ENCODE results near the gene OBSCN.

DNA sequence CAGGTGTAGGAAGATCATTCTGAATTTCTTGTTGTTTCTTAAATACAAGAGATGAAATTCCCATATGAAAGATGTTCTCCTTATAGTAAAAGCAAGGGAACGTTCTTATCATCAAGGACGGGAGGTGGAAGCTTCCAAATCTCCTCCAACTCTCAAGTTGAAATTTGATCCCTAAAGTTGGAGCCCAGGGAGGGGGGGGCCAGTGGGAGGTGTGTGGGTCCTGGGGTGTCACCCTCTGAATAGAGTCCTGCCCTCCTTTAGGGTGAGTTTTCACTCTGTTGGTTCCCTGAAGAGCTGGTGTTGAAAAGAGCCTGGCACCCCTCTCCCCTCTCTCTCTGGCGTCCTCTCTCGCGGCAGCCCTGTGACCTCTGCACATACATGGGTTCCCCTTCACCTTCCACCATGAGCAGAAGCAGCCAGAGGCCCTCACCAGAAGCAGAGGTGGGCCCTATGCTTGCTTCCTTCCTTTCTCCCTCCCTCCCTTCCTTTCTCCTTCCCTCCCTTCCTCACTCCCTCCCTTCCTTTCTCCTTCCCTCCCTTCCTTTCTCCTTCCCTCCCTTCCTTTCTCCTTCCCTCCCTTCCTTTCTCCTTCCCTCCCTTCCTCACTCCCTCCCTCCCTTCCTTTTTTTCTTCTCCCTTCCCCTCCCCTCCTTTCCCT, 218.8 kb downstream of the OBSCN start:
- no peak for TF ChIP-seq SIN3A (IDR thresholded peaks at IDR 0.05; ENCODE audit: borderline replicate concordance, insufficient read depth, low read length)
- TF ChIP-seq POLR2AphosphoS5 (IDR thresholded peaks at IDR 0.05; ENCODE audit: low read depth, low read length) = no peak
